GM18861 (cell line): ENCODE data around the gene TSPAN11.
"Not testable (repeated sequence)": the region's sequence is repeated elsewhere in the genome, so short reads cannot be mapped to it uniquely, and the experiment has no call there.

Experiments used
- ATAC-seq: cut with Tn5 transposase; IDR thresholded peaks from one replicate; pipeline ENCODE4 v1.9.1; 2021; ENCODE audit not compliant: unreplicated experiment

The TSPAN11 gene

DNA sequence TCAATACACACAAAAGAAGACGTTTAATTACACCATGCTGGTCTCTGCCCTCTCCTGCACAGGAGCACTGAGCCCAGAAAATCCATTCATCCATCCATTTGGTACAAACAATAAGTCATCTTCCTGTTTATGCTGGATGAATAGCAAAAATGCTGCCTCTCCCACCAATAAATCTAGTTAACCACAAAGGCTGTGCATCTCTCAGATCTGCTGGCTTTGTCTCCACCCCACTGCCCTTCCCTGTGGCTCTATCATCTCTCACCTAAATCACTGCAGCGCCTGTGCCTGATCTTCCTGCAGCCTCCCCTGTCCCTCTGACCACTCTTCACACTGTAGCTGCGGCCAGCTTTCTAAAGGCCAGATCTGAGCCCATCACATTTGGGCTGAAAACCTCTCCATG, 74.2 kb downstream of the TSPAN11 start:
- ATAC-seq = no peak

DNA sequence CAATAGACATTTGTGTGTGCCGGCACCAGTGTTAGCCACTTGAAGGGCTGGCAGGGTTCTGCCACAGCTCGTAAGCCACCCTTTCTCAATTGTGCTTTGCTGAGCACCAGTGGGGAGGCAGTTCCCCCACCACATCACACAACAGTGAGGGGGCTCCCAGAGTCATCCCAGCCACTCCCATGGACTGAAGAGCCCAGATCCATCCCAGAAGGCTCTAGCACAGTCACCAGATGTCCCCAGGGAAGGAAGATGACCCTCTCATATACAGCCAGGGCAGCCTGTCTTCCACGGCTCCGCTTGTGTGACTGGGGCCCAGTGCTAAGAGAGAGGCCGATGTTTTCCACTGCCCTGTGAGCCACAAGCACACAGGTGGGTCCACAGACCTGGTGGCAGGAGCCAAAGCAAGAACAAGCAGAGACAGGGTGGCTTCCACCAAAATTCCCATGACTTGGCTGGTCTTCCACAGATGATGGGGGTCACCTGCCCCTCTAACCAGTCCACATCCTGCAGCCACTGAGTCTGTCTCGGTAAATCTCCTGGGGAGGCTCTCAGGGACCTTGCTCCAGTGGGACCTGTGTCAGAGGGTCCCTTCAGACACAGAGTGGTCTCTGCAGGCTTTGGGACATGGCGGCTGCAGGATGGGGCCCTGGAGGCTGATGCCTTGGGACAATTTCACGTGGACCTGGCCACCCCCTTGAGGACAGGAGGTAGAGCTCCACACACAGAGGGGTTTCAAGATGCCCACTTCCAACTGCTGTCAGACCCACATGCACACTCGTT, 75.2 kb downstream of the TSPAN11 start:
- ATAC-seq = no peak

DNA sequence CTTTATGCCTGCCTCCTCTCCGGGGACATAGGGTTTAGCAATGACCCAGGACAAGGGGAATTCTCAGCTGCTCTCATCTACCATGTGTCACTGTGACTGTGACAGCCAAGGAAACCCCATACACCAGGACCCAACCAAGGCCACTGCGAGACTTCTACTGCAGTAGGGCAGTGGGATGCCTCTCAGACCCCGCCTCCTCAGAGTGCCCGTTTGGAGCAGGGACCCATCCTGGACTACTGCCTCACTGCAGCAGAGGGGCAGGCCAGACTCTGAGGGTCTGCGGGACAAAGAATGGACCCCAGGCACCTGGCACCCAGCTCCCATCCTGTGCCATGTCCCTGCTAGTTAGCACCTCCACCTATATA, 75.8 kb downstream of the TSPAN11 start:
- ATAC-seq = no peak

DNA sequence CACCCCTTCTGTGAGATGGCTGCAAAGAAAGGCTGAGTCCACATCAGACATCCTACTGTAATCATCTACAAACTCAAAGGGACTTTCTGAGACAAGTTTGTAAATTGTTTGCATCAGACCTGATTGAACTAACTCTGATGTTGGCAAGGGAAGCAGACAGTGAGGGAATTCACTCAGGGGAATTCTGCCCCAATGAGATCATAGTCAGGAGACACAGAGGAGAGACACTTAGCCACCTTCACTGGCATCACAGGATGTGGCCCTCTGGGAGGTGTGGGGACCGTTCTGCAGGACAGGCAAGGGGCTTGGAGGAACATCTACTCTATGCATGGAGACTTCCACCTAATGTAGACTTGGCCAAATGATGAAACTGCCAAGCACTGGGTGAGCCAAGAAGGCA, 76.5 kb downstream of the TSPAN11 start:
- ATAC-seq = peak; percentile 50

DNA sequence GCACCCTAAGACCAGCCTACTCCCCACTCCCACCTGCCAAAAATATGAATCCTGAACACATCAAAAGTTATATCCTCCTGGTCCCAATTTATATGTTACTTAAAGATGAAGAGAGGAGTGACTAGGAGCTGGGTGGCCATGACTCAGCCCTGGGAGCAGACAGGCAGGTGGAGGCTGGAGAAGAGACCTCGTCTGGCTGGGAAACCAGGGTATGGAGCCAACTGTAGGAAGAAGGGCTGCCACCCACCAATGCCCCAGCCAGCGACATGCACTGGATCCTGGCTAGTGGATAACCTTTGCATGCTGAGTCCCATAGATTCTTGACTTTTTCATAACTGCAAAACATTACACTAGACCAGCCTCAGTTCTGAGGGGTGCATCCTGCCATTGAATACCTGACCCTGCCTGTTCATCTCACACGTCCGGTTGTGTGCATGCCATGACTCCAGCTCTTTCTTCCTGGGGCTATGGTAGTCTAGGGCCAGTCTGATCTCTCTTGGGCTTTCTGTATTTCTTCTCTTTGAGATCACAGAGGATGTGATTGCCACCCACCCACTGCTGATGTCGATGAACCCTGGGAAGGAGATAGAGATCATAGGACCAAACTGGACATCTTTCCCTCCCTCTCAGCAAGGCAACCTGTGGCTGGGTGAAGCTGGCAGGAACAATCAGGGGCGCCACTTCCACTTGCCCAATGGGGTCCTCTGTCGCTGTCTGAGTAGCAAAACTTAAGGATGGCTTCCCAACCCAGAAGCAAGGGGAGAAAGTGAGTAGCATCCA, 77.5 kb downstream of the TSPAN11 start:
- ATAC-seq = no peak

DNA sequence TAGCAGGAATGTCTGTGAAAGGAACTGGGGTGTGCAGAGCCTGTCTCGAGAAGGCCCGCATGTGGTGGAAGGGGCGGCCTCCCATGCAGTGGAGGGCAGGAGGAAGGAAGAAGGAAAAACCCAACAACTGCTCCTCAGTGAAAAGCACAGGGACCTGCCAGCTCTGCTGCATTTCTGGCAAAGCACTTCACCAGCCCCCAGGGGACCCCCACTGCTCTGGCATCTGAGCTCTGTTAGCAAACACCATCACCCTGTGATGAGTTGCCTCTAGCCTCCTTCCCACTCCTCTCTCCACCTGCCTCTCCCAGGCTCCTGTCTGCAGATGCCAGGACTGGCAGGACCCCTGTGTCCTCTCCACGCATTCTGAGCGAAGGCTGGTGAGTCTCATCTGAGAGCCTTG, 78.1 kb downstream of the TSPAN11 start:
- ATAC-seq = no peak

DNA sequence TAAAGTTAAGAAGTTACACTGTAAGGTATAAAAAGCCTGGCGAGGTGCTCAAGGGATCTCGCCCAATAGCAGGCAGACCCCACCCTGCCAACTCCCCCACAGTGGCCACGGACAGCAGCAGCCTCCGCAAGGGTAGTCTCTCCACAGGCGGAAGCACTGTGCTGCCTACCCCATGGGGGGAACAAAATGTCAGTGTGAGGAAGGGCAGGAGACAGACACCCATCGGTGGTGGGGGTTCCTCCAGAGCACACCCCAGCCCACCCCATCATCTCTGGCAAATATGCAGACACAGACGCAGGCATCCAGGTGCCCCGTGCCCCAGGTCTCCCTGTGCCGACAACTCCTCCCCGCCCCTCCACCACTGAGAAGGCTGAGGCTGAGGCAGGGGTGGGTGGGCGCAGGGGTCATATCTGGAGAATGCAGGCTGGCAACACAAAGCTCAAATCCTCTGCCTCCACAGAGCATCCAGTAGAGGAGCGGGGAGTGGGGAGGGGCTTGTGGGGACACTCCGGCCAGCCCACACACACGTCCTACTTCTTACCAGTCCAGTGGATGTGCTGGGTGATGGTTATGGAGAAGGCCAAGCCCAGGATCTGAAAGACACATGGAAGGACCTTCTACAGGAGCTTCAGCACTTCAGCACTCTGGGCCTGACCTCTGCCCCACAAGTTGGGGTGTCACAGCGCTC, 78.9 kb downstream of the TSPAN11 start:
- ATAC-seq = no peak

DNA sequence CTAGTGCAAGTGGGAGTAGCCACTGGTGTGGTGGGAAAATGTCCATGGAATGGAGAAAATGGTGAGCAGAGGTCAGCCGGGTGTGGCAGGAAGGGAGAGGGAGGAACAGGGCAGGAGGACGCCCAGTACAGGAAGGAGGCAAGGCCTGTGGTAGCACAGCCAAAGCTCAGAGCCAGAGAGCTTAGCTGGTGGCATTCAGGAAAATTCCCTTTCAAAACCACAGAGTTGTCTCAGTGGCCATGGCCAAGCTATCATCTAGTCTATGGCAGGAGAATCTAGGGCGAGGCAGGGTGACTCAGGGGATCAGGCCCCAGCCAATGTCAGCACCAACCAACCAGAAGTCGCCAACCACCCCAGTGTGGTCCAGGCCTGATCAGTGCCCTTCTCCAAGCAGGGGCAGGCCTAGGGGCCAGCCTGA, 79.4 kb downstream of the TSPAN11 start:
- no peak for ATAC-seq

DNA sequence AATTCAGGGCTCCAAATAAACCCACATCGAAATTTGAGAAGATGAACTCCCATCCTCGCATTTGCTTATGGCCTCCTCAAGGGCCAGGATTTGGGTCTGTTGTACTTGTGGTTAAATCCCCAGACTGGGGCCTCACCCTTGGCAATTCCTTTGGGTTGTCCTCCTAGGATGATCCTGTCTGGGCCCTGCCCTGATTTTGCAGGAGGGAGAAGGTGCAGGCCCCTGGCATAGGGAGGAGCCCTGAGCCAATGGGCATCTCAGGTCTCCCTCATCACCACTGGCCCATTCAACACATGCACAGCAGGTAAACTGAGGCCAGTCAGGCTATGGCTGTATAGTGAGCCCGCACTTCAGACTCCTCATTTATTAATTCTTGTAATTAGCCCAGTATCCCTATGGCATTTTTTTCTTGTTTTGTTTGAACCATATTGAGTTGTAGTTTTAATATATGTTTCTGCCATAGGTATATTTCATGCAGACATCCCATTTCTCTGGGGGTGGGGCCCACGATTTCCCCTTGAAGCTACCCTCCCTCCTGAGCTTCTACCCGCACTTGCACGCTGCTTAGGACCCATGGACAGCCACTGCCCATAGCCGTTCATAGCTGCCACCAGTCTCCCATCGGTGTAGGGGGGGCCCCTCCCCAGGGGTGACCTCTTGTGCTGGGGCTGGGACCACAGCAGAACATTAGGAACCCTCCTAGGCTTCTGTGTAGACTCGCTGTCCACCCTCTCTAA, 80.0 kb downstream of the TSPAN11 start:
- ATAC-seq = no peak

DNA sequence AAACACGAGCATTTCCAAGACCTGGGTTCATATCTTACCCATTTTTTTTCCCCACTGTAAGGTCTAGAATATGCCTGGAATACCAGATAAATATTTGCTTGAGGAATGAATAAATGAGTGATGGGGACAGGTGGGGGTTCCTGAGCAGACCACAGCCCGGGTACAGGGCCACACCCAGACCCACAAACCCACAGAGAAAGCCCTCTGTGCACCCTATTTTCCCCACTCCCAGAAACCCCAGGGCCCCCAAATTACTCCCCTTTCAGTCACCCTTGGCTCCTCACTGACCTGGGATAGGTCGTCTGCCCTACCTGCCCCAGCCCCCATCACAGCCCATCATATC, 80.6 kb downstream of the TSPAN11 start:
- no peak for ATAC-seq

DNA sequence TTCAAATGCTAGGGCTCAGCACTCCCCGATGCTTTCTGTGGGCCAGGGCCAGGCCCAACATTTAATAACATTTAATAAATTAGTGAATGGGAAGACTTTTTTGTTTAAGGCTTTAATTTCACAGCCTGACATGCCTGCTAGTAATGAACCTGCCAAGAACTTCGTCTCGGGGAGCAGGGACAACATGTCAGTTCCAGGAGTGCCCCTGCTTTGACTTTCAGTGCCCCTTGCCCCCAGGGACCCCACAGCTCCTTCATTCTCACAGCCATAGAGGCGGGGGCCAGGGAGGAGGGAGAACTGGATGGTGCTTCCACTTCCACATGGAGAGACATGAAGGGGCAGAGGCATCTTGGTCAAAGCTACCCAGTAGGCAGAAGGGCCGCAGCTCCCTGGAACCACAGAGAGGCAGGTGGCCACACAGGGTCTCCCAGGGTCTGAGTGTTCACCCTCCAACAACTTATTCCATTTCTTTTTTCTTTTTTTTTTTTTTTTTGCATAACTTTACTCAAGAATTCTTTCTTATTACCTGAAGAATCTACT, 81.2 kb downstream of the TSPAN11 start:
- no peak for ATAC-seq

DNA sequence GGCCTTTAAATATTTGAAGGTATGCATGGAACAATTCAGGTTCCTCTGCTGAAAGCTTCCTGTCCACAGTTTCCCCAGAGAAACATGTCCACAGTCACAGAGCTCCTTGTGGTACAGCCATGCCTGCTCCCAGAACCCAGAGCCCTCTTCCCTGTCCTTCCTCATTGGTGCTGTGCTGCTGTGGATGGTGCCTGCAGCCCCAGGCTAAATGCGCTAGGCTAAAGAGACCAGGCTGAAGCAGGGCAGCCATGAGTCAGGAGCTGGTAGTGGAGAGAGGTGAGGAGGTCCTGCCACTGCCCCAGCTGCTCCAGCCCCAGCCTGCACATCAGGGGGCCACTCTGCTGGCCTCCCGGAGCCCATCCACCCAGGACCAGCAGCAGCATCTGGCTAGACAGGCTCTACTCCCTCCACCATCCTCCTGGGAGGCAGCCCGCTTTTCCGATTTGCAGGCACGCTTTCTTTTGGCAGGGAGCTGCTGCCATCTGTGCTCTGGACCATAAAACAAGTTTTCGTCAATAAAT, 81.8 kb downstream of the TSPAN11 start:
- no peak for ATAC-seq

DNA sequence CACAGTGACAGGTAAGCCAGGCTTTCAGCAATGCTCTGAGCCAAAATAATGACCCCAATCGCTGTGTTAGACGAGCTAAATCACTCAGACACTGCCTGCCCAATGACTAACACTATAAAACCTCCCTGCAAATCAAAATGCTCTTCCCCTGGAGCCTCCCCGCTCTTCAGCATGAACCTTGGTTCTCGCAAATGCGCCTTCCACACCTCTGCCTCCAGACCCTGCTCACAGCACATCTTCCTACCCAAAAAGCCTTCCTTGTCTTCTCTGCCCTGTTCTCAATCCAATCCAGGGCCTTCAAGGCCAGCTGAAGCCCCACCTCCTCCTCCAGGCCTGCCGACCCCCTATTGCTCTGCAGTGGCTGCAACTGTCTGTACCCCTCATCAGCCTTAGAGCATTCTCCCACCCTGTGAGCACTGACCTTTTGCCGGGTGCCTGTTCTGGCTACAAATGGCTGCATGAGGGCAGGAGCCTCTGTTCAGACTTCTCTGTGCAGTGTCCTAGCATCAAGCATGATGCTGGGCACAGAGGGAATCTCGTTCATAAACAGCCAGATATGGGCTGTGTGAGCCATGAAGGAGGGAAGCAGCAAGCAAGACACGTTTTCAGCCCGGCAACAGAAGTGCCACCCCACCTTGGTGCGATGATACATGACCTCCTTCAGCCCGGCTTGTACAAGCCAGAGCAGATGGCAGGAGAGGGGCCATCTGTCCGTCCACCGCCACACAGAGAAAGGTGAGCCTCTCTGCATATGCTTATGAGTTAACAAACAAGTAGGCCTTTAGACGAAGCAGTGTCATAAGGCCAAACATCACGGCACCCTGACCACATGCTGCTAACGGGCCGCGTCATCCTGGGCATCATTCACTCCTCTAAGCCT, 82.7 kb downstream of the TSPAN11 start:
- no peak for ATAC-seq

DNA sequence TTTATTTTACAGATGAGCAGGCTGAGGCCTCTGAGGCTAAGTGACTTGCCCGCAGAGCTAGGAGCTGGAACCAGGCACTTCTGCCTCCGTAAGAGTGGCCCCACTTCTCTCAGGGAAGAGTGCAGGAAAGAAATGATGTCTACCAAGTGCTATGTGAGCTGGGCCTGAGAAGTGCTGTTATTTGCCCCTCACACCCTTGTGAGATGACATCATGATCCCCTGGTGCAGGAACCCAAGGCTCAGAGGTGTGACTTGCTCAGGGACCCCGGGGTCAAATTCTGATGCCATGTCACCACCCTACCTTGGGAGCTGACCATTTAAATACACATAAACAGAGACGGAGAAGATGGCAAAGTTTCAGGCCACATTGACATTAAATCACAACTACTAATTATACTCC, 83.4 kb downstream of the TSPAN11 start:
- no peak for ATAC-seq

DNA sequence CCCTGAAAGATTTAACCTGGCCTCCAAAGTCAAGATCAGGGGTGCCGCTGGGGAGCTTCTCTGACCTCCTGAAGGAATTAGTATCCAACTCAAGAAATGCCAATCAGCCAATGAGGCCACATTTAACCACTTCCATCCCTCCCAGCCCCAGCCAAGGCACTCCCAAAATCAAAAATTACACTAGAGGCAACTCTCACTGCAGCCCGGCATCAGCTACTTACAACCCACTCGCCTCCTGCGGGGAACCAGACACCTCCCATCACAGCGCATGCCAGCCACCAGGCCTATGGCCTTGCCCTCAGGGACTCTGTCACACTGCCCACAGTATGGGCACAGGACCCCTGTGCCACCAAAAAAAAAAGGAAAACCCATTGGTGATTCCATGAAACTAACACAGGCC, 84.8 kb downstream of the TSPAN11 start:
- no peak for ATAC-seq

DNA sequence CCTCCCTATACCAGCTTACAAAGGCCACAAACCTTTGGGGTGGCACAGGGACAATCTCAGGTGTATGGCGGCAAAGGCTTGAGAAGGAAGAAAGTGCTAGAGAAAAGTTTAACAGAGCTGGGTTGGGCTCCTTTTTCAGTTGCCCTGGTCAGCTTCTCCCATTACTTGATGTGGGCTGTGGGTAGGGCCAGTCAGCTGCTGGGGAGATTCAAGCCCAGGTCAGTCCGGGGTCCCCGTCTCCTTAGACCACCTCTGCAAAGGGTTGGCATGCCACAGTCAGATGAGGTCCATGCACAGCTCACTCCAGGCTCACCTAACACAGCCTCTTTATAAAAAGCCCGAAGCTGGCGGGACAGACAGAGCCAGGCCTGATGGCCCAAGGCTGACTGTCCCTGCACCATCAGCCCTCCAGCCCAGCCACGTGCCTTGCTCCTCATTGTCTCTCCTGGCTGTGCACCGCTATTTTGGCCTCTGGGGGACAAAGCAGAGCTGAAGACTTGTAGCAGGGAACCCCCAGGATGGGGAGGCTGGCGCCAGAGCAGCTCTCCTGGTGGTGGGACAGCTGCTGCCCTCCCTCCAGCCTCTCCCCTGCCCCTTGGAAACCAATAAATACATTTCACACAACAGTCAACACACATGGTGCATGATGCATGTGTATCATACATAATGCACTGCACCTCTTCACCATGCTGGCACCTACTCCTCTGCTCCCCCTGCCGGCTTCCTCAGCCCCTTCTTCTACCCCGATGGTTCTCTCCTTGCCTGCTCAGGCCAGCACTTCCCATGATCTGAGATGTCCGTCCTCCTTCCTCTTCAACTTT, 85.4 kb downstream of the TSPAN11 start:
- peak; percentile 46 for ATAC-seq

DNA sequence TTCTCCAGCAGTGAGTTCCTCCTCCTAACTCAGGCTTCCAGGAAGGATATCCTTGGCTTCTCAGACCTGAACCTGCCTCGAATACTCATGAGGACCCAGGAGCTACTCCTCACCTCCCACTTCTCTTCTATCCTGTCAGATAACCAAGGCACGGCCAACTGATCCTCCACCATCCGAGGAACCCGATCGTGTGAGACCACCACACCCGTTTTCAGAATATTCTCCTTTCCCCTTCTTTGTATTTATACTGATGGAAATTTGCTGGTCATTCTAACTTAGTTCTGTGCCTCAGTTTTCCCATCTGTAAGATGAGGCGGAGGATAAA, 86.0 kb downstream of the TSPAN11 start:
- ATAC-seq = not testable (repeated sequence)

DNA sequence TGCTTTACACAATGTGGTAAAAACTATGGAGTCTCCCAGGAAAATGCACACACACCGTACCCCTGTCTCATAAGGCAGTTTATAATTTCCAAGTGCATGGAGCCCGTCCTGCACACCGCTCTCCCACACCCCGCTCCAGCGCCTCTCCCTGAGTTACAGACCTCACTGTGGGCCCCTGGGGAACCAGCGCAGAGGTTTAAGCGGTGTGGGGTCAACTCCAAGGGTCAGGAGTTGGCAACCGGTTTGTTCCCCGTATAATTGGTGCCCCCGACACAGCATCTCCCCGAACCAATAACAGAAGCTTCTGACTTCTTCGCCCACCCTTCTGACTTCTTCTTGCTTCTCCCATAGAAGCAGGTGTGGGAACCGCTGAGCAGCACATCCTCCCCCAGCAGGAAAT, 88.7 kb downstream of the TSPAN11 start:
- ATAC-seq = no peak

DNA sequence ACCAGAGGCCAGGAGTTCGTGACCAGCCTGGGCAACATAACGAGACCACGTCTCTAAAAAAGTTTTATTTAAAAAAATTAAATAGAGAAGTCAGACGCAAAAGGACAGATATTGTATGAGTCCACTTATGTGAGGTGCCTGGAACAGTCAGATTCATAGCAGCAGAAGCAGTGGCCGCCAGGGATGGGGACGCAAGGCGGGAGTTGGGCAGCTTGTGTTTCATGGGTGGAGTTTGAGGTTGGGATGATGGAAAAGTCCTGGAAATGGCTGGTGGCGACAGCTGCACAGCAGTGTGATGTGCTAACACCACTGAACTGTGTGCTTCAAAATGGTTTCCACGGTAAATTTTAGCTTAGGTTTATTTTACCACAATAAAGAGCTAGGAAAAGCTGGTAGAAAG, 89.5 kb downstream of the TSPAN11 start:
- no peak for ATAC-seq
